Astrocyte (in vitro differentiated cells and primary cell): ENCODE results near the gene RABGGTA. TPM values are rescaled to one million over a fixed set of nuclear protein-coding genes. Genes with fewer than 3 reads are reported as not detected.

Source experiments
- DNase-seq: peaks from one replicate; pipeline ENCODE4 v3.0.0-alpha.2; 2010; ENCODE audit warnings: low read depth
- FAIRE-seq: peaks from 2 replicates; lab custom pipeline; 2011; peaks lifted over from hg19 to GRCh38; lab: Jason Lieb, UNC
- H2AFZ ChIP-seq: 2 replicates; pipeline ENCODE4 v1.6.0; 2012; ENCODE audit warnings: low read depth, low read length, inconsistent platforms
- H3K27ac ChIP-seq: 2 replicates; pipeline ENCODE4 v1.5.1; 2011; ENCODE audit warnings: low read depth, low read length, inconsistent platforms
- H3K27me3 ChIP-seq: 2 replicates; pipeline ENCODE4 v1.6.0; 2011; ENCODE audit warnings: low read length, inconsistent platforms; ENCODE audit not compliant: insufficient read depth
- H3K36me3 ChIP-seq: 2 replicates; pipeline ENCODE4 v1.5.1; 2011; ENCODE audit warnings: low read length, inconsistent platforms; ENCODE audit not compliant: insufficient read depth
- H3K4me1 ChIP-seq: 2 replicates; pipeline ENCODE4 v1.5.1; 2011; ENCODE audit warnings: low read length, inconsistent platforms; ENCODE audit not compliant: insufficient read depth
- H3K4me2 ChIP-seq: 2 replicates; pipeline ENCODE4 v1.6.0; 2012; ENCODE audit warnings: low read length, inconsistent platforms
- H3K4me3 ChIP-seq: 2 replicates; pipeline ENCODE4 v1.5.1; 2011; ENCODE audit warnings: low read depth, mild to moderate bottlenecking, low read length, inconsistent platforms; ENCODE audit not compliant: insufficient read depth
- H3K79me2 ChIP-seq: 2 replicates; pipeline ENCODE4 v1.6.0; 2012; ENCODE audit warnings: mild to moderate bottlenecking, low read length, inconsistent platforms; ENCODE audit not compliant: insufficient read depth
- H3K9ac ChIP-seq: 2 replicates; pipeline ENCODE4 v1.6.0; 2012; ENCODE audit warnings: mild to moderate bottlenecking, low read length, inconsistent platforms
- H3K9me3 ChIP-seq: 2 replicates; pipeline ENCODE4 v1.5.1; 2012; ENCODE audit warnings: low read depth, mild to moderate bottlenecking, low read length, inconsistent platforms; ENCODE audit not compliant: insufficient read depth
- H4K20me1 ChIP-seq: 2 replicates; pipeline ENCODE4 v1.6.0; 2012; ENCODE audit warnings: low read length, inconsistent platforms; ENCODE audit not compliant: insufficient read depth
- H3K27ac Mint-ChIP-seq: one replicate; pipeline ENCODE4 v1.8.0; 2021; ENCODE audit warnings: mild to moderate bottlenecking, mixed read lengths; ENCODE audit not compliant: unreplicated experiment
- H3K27me3 Mint-ChIP-seq: one replicate; pipeline ENCODE4 v1.8.0; 2021; ENCODE audit warnings: low read depth, mixed read lengths; ENCODE audit not compliant: unreplicated experiment
- H3K36me3 Mint-ChIP-seq: one replicate; pipeline ENCODE4 v1.8.0; 2021; ENCODE audit warnings: low read depth, mixed read lengths; ENCODE audit not compliant: unreplicated experiment
- H3K4me1 Mint-ChIP-seq: one replicate; pipeline ENCODE4 v1.8.0; 2021; ENCODE audit warnings: low read depth, mixed read lengths; ENCODE audit not compliant: unreplicated experiment
- H3K4me3 Mint-ChIP-seq: one replicate; pipeline ENCODE4 v1.8.0; 2021; ENCODE audit warnings: mild to moderate bottlenecking, moderate library complexity, mixed read lengths; ENCODE audit not compliant: unreplicated experiment
- H3K9me3 Mint-ChIP-seq: one replicate; pipeline ENCODE4 v1.8.0; 2021; ENCODE audit warnings: mild to moderate bottlenecking, mixed read lengths; ENCODE audit not compliant: unreplicated experiment
- CTCF ChIP-seq: IDR thresholded peaks from 2 replicates; pipeline ENCODE4 v1.5.1; 2011; ENCODE audit warnings: low read depth, mild to moderate bottlenecking, inconsistent platforms, low read length, moderate library complexity; ENCODE audit not compliant: insufficient read depth
- EZH2 ChIP-seq: IDR thresholded peaks from 2 replicates; pipeline ENCODE4 v1.6.1; 2012; ENCODE audit warnings: mild to moderate bottlenecking, low read length, inconsistent platforms; ENCODE audit not compliant: insufficient read depth
- total RNA-seq: library from RNA; stranded (reverse); gene quantifications from 2 replicates; pipeline ENCODE4 v1.2.1, GENCODE V29; 2021

Gene RABGGTA
- total RNA-seq, 1 donor from 2014 or later, result 27.3 TPM

DNA sequence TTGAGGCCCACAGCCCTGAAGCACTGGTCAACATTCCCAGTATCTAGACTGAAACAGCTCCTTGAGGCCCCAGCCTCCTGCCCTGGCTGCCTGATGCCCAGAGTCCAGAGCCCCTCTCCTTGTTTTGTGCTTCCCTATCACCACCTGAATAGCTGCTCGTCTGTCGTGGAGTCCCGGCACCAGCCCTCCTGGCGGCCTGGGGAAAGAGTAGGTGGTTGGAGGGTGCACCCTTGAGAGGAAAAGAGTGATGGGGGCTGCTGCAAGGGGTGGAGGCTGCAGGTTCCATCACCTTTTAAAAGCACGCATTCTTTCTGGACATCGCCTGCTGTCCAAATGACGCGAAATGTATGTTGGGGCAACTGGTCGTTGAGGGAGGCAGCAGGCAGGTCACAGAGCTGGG is 3.2 kb downstream of the RABGGTA start:
- Histone ChIP-seq H4K20me1 (no peaks in the 10 kb centered on the region), H2AFZ (no peak overlapping the region), H3K79me2 (no peaks in the 10 kb centered on the region), H3K4me1 (peaks cover 5% of the 10 kb centered on the region), H3K4me3 (no peak overlapping the region), H3K27me3 (no peaks in the 10 kb centered on the region), H3K4me2 (no peak overlapping the region), H3K9me3 (no peaks in the 10 kb centered on the region), H3K9ac (no peak overlapping the region), H3K27ac (no peak overlapping the region), H3K36me3 (peaks cover 7% of the 10 kb centered on the region)
- H3K4me1 Mint-ChIP-seq, result peaks cover 7% of the 10 kb centered on the region
- no peak overlapping the region for H3K4me3 Mint-ChIP-seq
- no peaks in the 10 kb centered on the region for H3K27me3 Mint-ChIP-seq
- no peak overlapping the region for H3K27ac Mint-ChIP-seq
- no peaks in the 10 kb centered on the region for H3K9me3 Mint-ChIP-seq
- TF ChIP-seq EZH2, result no peak
- no peak for TF ChIP-seq CTCF
- peaks cover 29% of the 10 kb centered on the region for H3K36me3 Mint-ChIP-seq
- FAIRE-seq, result no peak
- no peak for DNase-seq

DNA sequence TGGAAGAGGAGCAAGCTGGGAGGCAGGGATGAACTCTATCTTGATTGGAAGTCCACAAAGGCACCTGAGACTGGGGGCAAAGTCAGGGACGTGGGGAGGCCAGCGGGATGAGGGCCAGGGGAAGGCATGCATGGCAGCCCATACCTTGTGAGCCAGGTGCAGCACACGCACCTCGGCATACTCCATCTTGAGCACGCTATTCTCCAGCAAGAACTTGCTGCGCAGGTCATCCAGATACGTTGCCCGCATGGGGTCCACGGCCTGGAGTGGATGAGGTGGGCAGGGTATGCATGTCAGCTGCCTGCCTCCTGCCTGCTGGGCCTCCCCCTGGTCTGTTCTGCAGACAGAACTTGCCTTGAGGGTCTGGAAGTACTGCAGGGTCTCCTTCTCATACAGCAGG is 3.9 kb downstream of the RABGGTA start:
- FAIRE-seq, result no peak

More for the DNA sequence above, 3.9 kb downstream of the RABGGTA start:
- Histone ChIP-seq H3K79me2 (no peaks in the 10 kb centered on the region), H3K4me1 (peaks cover 5% of the 10 kb centered on the region), H3K4me2 (no peak overlapping the region), H3K9me3 (no peaks in the 10 kb centered on the region), H4K20me1 (no peaks in the 10 kb centered on the region), H3K36me3 (peaks cover 7% of the 10 kb centered on the region), H3K27ac (no peak overlapping the region), H3K4me3 (no peak overlapping the region), H2AFZ (no peak overlapping the region), H3K9ac (no peak overlapping the region), H3K27me3 (no peaks in the 10 kb centered on the region)
- Mint-ChIP-seq H3K36me3 (peaks cover 31% of the 10 kb centered on the region), H3K27me3 (no peaks in the 10 kb centered on the region), H3K27ac (no peak overlapping the region), H3K4me3 (no peak overlapping the region), H3K9me3 (no peaks in the 10 kb centered on the region), H3K4me1 (peaks cover 5% of the 10 kb centered on the region)
- TF ChIP-seq EZH2 (no peak), CTCF (no peak)
- DNase-seq, result no peak
